ENCODE data around the gene MOGAT3.

DNA sequence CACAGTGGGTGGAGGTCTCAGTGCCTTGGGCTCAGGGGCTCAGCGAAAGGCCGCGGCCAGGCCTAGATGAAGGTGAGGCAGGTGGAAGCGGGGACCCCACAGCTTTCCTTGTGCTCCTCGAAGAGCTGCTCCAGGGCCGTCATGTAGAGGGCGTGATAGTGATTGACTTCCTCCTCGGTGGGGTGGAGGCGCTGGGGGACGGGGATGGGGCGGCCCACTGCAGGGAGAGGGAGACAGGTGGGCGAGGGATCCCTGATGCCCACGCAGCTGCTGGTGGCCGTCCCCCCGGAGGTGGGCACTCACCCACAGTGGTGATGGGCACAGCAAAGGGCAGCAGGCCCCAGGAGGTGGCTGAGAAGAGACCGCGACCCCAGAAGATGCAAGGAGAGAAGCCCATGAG, 5.0 kb downstream of the MOGAT3 start:
- TF ChIP-seq, protein P1, sequence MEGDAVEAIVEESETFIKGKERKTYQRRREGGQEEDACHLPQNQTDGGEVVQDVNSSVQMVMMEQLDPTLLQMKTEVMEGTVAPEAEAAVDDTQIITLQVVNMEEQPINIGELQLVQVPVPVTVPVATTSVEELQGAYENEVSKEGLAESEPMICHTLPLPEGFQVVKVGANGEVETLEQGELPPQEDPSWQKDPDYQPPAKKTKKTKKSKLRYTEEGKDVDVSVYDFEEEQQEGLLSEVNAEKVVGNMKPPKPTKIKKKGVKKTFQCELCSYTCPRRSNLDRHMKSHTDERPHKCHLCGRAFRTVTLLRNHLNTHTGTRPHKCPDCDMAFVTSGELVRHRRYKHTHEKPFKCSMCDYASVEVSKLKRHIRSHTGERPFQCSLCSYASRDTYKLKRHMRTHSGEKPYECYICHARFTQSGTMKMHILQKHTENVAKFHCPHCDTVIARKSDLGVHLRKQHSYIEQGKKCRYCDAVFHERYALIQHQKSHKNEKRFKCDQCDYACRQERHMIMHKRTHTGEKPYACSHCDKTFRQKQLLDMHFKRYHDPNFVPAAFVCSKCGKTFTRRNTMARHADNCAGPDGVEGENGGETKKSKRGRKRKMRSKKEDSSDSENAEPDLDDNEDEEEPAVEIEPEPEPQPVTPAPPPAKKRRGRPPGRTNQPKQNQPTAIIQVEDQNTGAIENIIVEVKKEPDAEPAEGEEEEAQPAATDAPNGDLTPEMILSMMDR (conservative IDR thresholded peaks at IDR 0.05) = no peak
- TF ChIP-seq EZH2 (IDR thresholded peaks at IDR 0.05; ENCODE audit: low read depth) = no peak
